ENCODE measurements around the gene MTRR.

The MTRR gene

GRCh38 chr5:7941692-7942091 lies 72.7 kb downstream of the MTRR start:
- H3K27me3 ChIP-seq = no peaks in the 10 kb centered on the region

GRCh38 chr5:7947301-7947700 lies 78.4 kb downstream of the MTRR start:
- DNase-seq = no peak
- Histone ChIP-seq H3K36me3 (no peaks in the 10 kb centered on the region), H3K9me3 (no peaks in the 10 kb centered on the region), H3K4me1 (no peaks in the 10 kb centered on the region), H3K27me3 (no peaks in the 10 kb centered on the region), H3K4me3 (ENCODE audit: low read depth, low read length) (no peak overlapping the region)
- TF ChIP-seq, protein P1, sequence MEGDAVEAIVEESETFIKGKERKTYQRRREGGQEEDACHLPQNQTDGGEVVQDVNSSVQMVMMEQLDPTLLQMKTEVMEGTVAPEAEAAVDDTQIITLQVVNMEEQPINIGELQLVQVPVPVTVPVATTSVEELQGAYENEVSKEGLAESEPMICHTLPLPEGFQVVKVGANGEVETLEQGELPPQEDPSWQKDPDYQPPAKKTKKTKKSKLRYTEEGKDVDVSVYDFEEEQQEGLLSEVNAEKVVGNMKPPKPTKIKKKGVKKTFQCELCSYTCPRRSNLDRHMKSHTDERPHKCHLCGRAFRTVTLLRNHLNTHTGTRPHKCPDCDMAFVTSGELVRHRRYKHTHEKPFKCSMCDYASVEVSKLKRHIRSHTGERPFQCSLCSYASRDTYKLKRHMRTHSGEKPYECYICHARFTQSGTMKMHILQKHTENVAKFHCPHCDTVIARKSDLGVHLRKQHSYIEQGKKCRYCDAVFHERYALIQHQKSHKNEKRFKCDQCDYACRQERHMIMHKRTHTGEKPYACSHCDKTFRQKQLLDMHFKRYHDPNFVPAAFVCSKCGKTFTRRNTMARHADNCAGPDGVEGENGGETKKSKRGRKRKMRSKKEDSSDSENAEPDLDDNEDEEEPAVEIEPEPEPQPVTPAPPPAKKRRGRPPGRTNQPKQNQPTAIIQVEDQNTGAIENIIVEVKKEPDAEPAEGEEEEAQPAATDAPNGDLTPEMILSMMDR (IDR thresholded peaks at IDR 0.05; ENCODE audit: low read depth, low read length) = no peak

More at GRCh38 chr5:7941692-7942091, 72.7 kb downstream of the MTRR start:
- TF ChIP-seq, protein P1 (IDR thresholded peaks at IDR 0.05; ENCODE audit: low read depth, low read length) = no peak
- DNase-seq = no peak
- Histone ChIP-seq H3K36me3 (no peaks in the 10 kb centered on the region), H3K9me3 (no peaks in the 10 kb centered on the region), H3K4me3 (ENCODE audit: low read depth, low read length) (no peak overlapping the region), H3K4me1 (no peaks in the 10 kb centered on the region)
